Kidney (tissue), 14 donors: ENCODE results near the gene HES3. TPM values are rescaled to one million over a fixed set of nuclear protein-coding genes. Genes with fewer than 3 reads are reported as not detected.

Experiments
- DNase-seq, 5 donors: peaks; one replicate each; pipeline ENCODE4 v3.0.0-alpha.2; 2013 to 2020
- FAIRE-seq: peaks from 2 replicates; lab custom pipeline; 2012; peaks lifted over from hg19 to GRCh38; lab: Jason Lieb, UNC
- H3K27ac ChIP-seq, 2 donors: one replicate each; pipeline ENCODE4 v1.7.0; 2013; ENCODE audit warnings: low read depth in 2 of 2, low read length in 2 of 2, inconsistent platforms in 1 of 2
- H3K27me3 ChIP-seq: one replicate; pipeline ENCODE4 v1.7.1; 2013; ENCODE audit warnings: low read length, inconsistent platforms; ENCODE audit not compliant: control insufficient read depth, insufficient read depth
- H3K36me3 ChIP-seq, 3 donors: one replicate each; pipeline versions ENCODE4 v1.7.0 to v1.7.1; 2013; ENCODE audit warnings: low read length in 3 of 3, control low read depth in 1 of 3, inconsistent platforms in 1 of 3; ENCODE audit not compliant: insufficient read depth in 3 of 3, control insufficient read depth in 2 of 3
- H3K4me1 ChIP-seq, 3 donors: one replicate each; pipeline versions ENCODE4 v1.7.0 to v1.7.1; 2013; ENCODE audit warnings: low read length in 3 of 3, inconsistent platforms in 1 of 3, low read depth in 1 of 3; ENCODE audit not compliant: control insufficient read depth in 2 of 3, insufficient read depth in 2 of 3
- H3K4me3 ChIP-seq, 3 donors: one replicate each; pipeline versions ENCODE4 v1.7.0 to v1.8.1; 2013; ENCODE audit warnings: low read length in 3 of 3, control low read depth in 1 of 3, inconsistent platforms in 1 of 3
- H3K9ac ChIP-seq, 3 donors: one replicate each; pipeline versions ENCODE4 v1.7.0 to v1.7.1; 2013; ENCODE audit warnings: low read length in 3 of 3, control low read depth in 1 of 3, inconsistent platforms in 1 of 3
- H3K9me3 ChIP-seq, 3 donors: one replicate each; pipeline versions ENCODE4 v1.7.0 to v1.7.1; 2013; ENCODE audit warnings: low read length in 3 of 3, control low read depth in 1 of 3, inconsistent platforms in 1 of 3; ENCODE audit not compliant: control insufficient read depth in 2 of 3, insufficient read depth in 1 of 3
- intact Hi-C: fragments of 100-400 bp; cut with DNase I; formaldehyde crosslinking; loops from one replicate; pipeline ENCODE4 v1.11.1; 2022
- polyA plus RNA-seq: library from polyadenylated mRNA; stranded (reverse); fragments of 350-450 nt; fragmentation: Illumina TruSeq; extraction: RNeasy Lipid Tissue Mini Kit (QIAGEN cat#74804); gene quantifications from one replicate; pipeline ENCODE4 v1.2.3, GENCODE V29; 2014; ENCODE audit warnings: low read depth, low replicate concordance; ENCODE audit not compliant: insufficient read depth
- total RNA-seq: library from RNA; stranded (reverse); fragmentation: NEBNext Ultra II Directional; extraction: Animal tissue kit (Norgen Biotek cat#: 25700); gene quantifications from one replicate; pipeline ENCODE4 v1.2.1, GENCODE V29; 2021
- TF ChIP-seq, protein P1 (sequence below): IDR thresholded peaks from 3 replicates; pipeline ENCODE4 v1.5.1; 2012; ENCODE audit warnings: mild to moderate bottlenecking, moderate library complexity, borderline replicate concordance; ENCODE audit not compliant: insufficient read depth; ENCODE audit errors: extremely low read depth
- donor health status: control.
- donor health status: control.
- donor health status: control.
- donor health status: control.
- donor health status: control.
- donor health status: DM: yes; HTN: yes; CAD: no.
- donor health status: Normal renal cell carcinoma (clear cell type).

The HES3 gene
- total and polyA plus RNA-seq, 2 donors from 2014 or later = not detected

- no peak for DNase-seq
- Histone ChIP-seq H3K27ac (no peak overlapping the region), H3K36me3 (no peaks in the 10 kb centered on the region), H3K9ac (no peak overlapping the region), H3K4me3 (no peak overlapping the region), H3K4me1 (peaks cover 2 to 20% (median 11%) of the 10 kb centered on the region in 3 donors), H3K9me3 (no peaks in the 10 kb centered on the region), H3K27me3 (no peaks in the 10 kb centered on the region)
- TF ChIP-seq, protein P1, sequence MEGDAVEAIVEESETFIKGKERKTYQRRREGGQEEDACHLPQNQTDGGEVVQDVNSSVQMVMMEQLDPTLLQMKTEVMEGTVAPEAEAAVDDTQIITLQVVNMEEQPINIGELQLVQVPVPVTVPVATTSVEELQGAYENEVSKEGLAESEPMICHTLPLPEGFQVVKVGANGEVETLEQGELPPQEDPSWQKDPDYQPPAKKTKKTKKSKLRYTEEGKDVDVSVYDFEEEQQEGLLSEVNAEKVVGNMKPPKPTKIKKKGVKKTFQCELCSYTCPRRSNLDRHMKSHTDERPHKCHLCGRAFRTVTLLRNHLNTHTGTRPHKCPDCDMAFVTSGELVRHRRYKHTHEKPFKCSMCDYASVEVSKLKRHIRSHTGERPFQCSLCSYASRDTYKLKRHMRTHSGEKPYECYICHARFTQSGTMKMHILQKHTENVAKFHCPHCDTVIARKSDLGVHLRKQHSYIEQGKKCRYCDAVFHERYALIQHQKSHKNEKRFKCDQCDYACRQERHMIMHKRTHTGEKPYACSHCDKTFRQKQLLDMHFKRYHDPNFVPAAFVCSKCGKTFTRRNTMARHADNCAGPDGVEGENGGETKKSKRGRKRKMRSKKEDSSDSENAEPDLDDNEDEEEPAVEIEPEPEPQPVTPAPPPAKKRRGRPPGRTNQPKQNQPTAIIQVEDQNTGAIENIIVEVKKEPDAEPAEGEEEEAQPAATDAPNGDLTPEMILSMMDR = no peak
- FAIRE-seq = no peak
- intact Hi-C loops = no loop called here
Measured at GRCh38 chr1:6274622-6275139, 30.7 kb downstream of the HES3 start.

- intact Hi-C loops = no loop called here
- FAIRE-seq = no peak
Measured at GRCh38 chr1:6275826-6276782, 32.1 kb downstream of the HES3 start.

DNA sequence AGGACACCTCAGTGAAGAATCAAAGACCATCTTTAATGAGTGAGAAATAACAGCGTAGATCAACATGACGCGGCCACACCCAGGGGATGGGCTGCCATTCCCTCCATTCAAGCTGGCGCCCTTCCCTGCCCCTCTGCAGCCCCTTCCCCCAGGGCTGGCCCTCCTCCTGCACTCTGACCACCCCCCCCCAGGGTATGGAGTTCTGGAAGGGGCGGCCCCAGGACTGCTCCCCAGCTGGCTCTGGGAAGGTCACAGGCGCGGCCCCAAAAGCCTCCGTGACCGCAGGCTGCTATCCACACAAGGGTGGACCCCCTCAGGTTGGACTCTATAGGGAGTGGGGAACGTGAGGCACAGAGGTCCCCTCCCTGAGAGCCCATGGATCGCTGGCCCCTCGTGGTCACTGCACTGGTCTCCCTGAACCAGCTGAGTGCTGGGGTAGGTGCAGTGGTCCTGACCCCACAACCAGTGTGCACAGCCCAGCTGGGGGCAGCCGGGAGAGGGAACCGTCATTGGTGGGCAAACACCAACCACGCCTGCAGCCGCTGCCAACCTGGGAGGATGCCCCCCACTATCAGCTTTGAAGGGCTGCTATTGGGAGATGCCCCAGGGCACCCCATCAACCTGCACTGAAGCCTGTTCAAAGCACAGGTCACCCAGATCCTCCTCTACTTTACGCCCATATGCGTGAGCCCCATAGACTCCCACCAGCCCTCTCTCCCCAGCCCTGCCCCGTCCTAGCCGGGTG, 33.0 kb downstream of the HES3 start:
- FAIRE-seq = no peak
- Histone ChIP-seq H3K36me3 (no peaks in the 10 kb centered on the region), H3K4me3 (no peak overlapping the region), H3K9me3 (no peaks in the 10 kb centered on the region), H3K27me3 (no peaks in the 10 kb centered on the region), H3K9ac (no peak overlapping the region), H3K4me1 (peaks cover 2 to 20% (median 11%) of the 10 kb centered on the region in 3 donors), H3K27ac (no peak overlapping the region)
- peak in 2 of 5 donors; percentile 66 to 74 for DNase-seq
- TF ChIP-seq, protein P1 = no peak
- intact Hi-C loops = no loop called here

More at GRCh38 chr1:6275826-6276782, 32.1 kb downstream of the HES3 start:
- Histone ChIP-seq H3K9me3 (no peaks in the 10 kb centered on the region), H3K4me1 (peaks cover 2 to 20% (median 11%) of the 10 kb centered on the region in 3 donors), H3K27ac (no peak overlapping the region), H3K4me3 (no peak overlapping the region), H3K9ac (peak overlapping the region in 1 of 3 donors; percentile 40), H3K36me3 (no peaks in the 10 kb centered on the region), H3K27me3 (no peaks in the 10 kb centered on the region)
- TF ChIP-seq, protein P1 = no peak
- peak; percentile 82 to 91 (median 88) for DNase-seq
